ENCODE data around the gene MYH14.

- TF ChIP-seq CTCF (IDR thresholded peaks at IDR 0.05) (peak in 1 of 6 experiments; percentile 16), POLR2A (IDR thresholded peaks at IDR 0.05) (peak in 1 of 2 donors; percentile 22)
Measured at GRCh38 chr19:50328873-50329145, 125.4 kb downstream of the MYH14 start.
